NCI-H2227 (cell line): ENCODE data around the gene CDC34.
A peak's percentile ranks its signal among the peaks of the same experiment; 100 is the strongest.

Source experiments
- DNase-seq: peaks from one replicate; lab custom pipeline; 2025; ENCODE audit not compliant: unreplicated experiment; lab: John Stamatoyannopoulos, UW

CDC34 gene

DNA sequence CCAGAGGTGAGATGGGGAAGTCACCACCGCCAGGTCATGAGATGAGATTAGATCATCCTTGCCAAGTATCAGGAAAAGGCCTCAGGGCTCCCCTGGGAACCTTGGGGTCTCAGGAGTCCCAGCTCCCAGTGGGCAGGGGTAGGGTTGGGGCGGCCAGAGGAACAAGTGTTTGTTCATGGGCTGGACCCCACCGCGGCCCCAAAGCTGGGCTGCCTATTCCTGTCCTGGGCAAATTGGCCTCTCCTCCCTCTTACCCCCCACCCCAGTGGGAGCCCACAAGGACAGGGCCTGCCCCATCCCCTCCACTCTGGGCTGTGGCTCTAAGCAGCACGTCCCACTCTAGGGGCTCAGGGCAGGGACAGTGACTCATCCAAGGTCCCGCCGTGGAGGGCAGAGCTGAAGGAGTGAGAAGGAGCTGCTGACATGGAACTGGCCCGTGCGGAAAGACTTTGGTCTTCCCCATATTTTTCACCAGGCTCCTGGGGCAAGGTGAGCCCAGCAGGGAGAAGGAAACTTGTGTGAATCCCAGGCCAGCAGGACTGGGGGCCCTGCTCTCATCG, 54.1 kb downstream of the CDC34 start:
- DNase-seq, result no peak

DNA sequence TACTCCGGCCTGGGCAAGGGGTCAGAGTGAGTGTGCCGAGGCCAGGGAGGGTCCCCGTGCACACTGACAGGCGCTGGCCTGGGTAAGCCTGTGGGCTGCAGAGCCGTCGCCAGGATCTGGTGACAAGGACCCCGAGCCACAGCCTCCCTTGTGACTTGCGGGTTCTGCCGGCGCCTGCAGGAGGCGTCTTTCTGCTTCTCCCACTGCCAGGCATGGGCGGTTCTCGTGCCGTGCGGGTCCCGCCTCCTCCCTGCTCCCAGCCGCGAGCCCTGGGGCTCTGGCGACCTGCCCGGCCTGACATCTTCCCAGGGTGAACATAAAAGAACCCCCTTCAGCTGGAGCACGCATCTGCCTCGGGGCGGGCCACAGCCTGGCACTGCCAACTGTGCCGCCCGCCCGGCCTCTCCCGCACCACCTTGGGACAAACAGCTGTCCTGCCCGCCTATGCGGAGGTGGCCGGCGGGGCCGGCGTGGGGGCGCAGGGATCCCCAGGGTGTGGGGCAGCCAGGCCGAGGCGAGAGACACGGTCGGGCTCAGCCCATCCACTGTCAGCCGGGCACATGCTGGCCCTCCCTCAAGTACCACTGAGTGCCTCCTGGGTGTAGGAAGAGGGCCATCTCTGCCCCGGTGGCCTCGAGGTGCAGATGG, 56.7 kb downstream of the CDC34 start:
- peak; percentile 77 for DNase-seq

DNA sequence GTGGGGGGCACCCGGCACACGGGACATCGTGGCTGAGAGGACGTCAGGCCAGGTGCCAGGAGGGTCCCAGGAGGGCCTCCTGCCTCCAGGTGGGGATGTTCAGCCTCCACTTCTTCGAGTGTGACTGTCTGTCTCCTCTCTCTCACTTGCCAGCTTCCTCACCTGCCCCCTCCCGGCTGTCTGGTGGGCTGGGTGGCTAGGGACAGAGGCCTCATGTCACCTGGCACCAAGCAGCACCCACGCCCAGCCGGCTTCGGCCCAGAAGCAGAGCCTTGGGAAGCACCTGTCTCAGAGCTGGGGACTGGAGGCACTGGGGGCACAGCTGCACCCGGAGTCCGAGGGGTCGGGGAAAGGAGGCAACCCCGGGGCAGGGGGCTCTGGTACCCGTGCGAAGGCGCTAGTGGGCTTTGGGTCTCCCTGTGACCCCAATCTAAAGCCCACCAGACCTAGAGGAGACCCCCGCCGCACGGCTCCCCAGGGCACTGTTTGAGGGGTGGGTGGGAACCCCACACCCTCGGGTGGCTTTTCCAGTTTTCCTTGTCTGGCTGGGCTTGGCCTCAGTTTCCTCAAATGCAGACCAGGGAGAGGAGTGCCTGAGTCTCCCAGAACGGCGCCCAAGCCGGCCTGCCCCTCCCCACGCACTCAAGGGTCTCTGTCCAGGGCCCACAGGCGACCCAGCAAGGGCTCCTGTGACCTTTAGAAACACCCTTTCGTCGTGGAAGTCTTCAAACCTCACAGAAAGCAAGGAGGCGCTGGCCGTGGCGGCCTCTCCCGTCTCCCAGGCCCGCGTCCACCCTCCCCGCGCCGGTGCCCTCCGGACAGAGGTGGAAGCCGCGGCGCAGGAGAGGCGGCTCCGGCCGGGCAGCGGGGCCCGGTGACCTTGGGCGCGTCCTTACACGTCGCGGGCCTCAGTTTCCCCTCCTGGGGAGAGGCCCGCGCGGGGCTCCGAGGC, 57.5 kb downstream of the CDC34 start:
- DNase-seq, result peak; percentile 26

DNA sequence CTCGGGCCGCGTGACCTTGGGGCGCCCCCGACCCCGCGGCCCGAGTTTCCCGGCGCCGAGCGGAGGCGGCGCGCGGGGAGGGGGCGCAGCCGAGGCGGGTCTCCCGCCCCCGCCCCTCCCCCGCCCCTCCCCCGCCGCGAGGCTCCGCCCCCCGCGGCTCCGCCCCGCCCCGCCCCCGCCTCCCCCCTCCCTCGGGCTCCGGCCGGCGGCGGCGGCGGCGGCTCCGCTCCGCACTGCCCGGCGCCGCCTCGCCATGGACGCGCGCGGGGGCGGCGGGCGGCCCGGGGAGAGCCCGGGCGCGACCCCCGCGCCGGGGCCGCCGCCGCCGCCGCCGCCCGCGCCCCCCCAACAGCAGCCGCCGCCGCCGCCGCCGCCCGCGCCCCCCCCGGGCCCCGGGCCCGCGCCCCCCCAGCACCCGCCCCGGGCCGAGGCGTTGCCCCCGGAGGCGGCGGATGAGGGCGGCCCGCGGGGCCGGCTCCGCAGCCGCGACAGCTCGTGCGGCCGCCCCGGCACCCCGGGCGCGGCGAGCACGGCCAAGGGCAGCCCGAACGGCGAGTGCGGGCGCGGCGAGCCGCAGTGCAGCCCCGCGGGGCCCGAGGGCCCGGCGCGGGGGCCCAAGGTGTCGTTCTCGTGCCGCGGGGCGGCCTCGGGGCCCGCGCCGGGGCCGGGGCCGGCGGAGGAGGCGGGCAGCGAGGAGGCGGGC, 58.3 kb downstream of the CDC34 start, which contains the start of gene HCN2:
Gene HCN2 (plus strand): TSS at position 189 of the 703 bp plus-strand sequence. CDS start 65 bp downstream, at position 254.
- DNase-seq, result no peak

DNA sequence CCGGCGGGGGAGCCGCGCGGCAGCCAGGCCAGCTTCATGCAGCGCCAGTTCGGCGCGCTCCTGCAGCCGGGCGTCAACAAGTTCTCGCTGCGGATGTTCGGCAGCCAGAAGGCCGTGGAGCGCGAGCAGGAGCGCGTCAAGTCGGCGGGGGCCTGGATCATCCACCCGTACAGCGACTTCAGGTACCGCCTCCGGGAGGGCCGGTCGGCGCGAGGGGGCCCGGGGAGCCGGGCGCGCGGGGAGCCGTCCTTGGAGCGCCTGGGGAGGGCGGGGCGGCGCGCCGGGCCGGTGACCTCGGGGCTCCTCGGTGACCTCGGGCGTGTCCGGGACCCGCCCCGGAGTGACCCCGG, 58.8 kb downstream of the CDC34 start:
- peak; percentile 37 for DNase-seq

DNA sequence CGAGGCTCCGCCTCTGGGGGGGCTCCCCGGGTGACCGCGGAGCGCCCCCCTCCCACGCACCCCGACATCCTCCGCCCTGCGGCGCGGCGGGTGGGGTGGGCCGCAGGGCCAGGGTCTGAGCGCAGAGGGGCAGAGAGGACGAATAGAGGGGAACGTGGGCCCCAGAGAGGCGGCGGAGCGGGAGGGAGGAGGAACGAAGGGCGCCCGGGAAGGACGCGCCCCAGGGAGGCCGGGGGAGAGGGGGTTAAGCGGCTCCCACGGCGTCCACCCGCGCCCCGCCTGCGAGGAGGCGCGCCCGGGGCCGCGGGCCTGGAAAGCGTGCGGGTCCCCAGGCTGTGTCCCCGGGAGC, 59.2 kb downstream of the CDC34 start:
- no peak for DNase-seq

DNA sequence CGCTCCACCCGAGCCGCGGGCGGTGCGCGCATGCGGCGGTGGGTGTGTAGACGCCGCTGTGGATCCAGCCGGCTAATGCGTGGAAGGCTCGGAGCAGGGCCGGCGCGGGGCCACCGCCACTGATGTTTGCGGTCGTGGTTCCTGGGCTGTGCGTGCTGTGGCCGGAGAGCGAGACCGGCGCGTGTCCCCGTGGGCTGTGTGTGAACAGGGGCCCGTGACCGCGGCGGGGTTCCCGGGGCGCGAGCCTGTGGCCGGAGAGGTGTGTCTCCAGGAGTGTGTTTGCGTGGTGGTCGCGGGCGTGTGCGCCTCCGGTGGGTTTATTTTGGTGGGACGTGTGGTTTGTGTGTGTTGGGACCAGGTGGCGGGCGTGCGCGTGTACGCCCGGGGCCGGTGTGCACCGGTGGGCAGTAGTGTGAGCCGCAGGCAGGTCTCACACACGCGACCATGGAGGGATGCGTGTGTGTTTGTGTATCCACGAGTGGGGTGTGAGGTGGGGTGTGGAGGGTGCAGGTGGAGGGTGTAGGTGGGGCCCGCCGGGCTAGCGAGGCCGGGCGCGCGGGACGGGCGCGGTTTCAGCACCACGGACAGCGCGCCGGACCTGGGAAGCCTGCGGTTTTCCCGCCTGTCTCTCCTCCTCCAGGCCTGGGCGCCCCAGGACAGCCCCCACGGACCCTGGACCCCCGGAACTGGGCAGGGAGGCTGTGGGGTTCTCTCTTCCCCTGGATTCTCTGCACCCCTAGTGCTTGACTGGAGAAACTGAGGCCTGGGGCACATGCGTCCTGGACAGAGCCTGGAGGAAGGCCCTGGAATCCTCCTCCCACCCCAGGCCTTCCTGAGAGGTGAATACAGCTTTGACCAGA, 59.8 kb downstream of the CDC34 start:
- no peak for DNase-seq
